Measurements from ENCODE around the gene TCN2.
A peak's percentile ranks its signal among the peaks of the same experiment; 100 is the strongest.
"Not testable (repeated sequence)": the region's sequence is repeated elsewhere in the genome, so short reads cannot be mapped to it uniquely, and the experiment has no call there.

TCN2 gene

DNA sequence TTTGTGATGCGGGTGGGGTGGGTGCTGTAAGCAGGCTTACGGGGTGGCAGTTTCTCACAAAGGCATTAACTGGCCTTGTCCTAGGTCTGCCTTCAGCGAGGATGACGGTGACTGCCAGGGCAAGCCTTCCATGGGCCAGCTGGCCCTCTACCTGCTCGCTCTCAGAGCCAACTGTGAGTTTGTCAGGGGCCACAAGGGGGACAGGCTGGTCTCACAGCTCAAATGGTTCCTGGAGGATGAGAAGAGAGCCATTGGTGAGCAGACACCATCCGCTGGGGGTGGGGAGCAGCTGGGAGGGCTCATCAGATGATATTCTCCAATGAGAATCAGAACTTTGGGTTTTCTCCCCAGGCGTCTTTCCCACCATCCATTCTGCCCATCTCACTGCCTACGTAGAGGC is 5.8 kb downstream of the TCN2 start:
- DNase-seq: no peak

DNA sequence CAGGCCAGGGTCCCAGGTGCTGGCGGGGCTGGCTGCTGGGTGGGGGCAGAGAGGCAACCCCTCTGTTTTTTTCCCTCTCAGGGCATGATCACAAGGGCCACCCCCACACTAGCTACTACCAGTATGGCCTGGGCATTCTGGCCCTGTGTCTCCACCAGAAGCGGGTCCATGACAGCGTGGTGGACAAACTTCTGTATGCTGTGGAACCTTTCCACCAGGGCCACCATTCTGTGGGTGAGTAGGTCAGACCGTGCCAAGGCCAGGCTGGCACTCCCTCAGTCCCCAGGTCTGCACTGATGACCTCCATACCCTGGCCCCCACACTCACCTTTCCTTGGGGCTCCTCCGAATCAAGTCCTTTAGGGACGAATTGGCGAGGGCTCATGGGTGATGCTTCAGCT is 7.3 kb downstream of the TCN2 start:
- DNase-seq: no peak

DNA sequence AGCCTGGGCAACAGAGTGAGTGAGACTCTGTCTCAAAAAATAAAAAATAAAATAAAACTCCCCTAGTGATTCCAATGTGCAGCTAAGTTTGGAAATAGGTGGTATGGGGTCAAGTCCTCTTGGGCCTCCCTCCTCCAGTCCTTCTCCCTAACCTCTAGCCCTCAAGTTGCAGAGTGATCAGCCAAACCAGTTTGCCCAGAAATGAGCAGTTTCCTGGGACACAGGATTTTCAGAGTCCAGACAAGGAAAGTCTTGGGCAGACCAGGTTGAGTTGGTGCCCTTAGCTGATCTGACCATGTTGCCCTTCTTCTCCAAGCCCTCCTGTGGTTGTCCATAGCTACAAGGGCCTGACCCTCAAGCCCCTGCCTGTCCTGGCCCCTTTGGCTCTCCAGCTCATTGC is 7.9 kb downstream of the TCN2 start:
- DNase-seq: no peak

DNA sequence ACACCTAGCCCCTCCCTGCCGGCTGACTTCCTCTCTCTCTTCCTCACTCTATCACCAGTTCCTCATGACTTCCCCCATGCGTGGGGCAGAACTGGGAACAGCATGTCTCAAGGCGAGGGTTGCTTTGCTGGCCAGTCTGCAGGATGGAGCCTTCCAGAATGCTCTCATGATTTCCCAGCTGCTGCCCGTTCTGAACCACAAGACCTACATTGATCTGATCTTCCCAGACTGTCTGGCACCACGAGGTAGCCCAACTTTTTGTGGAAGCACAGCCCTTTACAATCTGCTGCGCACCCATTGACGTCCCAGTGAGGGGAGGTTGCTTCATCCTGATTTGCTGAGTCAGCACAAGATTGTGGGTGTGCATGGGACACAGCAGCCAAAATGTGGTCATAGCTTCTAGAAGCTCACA is 8.6 kb downstream of the TCN2 start:
- no peak for DNase-seq

DNA sequence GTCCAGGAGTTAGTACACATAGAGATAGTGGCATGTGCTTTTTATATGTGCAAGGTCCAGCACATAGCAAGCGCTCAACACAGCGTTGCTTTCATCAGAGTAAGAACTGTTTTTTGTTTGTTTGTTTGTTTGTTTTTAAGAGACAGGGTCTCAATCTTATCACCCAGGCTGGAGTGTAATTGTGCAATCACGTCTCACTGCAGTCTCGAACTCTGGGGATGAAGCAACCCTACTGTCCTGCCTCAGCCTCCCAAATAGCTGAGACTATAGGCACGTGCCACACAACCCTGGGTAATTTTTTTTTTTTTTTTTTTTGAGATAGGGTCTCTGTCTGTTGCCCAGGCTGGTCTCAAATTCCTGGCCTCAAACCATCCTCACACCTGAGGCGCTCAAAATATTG is 10.8 kb downstream of the TCN2 start:
- DNase-seq: no peak

DNA sequence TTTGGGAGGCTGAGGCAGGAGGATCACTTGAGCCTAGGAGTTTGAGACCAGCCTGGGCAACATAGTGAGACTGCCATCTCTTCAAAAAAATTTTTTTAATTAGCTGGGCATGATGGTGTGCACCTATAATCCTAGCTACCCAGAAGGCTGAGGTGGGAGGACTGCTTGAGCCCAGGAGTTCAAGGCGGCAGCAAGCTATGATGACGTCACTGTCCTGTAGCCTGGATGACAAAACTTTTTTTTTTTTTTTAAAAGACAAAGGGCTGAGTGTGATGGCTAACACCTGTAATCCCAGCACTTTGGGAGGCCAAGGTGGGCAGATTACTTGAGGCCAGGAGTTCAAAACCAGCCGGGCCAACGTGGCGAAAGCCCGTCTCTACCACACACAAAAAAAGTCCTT is 12.9 kb downstream of the TCN2 start:
- not testable (repeated sequence) for DNase-seq

DNA sequence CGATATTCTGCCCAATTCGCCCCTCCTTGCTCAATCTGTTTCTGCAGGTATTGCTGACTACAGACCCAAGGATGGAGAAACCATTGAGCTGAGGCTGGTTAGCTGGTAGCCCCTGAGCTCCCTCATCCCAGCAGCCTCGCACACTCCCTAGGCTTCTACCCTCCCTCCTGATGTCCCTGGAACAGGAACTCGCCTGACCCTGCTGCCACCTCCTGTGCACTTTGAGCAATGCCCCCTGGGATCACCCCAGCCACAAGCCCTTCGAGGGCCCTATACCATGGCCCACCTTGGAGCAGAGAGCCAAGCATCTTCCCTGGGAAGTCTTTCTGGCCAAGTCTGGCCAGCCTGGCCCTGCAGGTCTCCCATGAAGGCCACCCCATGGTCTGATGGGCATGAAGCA is 19.4 kb downstream of the TCN2 start:
- DNase-seq: no peak

DNA sequence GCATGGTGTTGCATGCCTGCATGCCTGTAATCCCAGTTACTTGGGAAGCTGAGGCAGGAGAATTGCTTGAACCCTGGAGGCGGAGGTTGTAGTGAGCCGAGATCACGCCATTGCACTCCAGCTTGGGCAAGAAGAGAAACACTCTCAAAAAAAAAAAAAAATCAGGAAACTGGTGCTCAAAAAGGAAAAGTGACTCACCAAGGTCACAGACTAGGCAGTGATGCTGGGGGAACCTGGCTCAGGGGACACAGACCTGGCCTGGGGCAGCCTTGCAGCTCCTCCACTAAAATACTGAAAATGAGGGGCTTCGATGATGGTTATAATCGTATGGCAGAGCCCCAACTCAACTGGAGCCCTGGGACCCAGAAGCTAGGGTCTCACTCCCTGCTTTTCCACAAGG is 20.5 kb downstream of the TCN2 start:
- no peak for DNase-seq

DNA sequence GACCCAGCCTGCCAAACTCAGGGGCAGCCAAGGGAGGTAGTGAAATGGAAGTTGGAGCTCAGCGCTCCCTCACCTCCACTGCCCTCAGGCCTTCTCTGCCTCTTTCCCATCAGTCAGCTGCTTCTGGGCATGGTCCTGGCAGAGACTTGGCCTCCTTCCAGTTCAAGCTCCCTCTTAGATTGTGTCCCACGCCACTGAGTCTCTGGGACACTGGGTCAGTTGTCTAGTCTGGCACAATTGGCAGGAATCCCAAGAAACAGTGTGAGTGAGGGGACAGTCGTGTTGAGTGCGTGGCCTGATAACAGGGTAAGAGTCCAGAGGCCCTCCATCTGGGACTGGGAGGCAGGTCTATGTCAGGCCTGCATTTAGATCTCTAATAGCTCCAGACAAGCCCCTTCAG is 21.5 kb downstream of the TCN2 start:
- DNase-seq: no peak

DNA sequence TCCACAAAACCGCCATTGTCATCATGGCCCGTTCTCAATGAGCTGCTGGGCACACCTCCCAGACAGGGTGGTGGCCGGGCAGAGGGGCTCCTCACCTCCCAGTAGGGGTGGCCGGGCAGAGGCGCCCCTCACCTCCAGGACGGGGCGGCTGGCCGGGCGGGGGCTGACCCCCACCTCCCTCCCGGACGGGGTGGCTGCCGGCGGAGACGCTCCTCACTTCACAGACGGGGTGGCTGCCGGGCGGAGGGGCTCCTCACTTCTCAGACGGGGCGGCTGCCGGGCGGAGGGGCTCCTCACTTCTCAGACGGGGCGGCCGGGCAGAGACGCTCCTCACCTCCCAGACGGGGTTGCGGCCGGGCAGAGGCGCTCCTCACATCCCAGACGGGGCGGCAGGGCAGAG is 24.5 kb downstream of the TCN2 start:
- DNase-seq: not testable (repeated sequence)

DNA sequence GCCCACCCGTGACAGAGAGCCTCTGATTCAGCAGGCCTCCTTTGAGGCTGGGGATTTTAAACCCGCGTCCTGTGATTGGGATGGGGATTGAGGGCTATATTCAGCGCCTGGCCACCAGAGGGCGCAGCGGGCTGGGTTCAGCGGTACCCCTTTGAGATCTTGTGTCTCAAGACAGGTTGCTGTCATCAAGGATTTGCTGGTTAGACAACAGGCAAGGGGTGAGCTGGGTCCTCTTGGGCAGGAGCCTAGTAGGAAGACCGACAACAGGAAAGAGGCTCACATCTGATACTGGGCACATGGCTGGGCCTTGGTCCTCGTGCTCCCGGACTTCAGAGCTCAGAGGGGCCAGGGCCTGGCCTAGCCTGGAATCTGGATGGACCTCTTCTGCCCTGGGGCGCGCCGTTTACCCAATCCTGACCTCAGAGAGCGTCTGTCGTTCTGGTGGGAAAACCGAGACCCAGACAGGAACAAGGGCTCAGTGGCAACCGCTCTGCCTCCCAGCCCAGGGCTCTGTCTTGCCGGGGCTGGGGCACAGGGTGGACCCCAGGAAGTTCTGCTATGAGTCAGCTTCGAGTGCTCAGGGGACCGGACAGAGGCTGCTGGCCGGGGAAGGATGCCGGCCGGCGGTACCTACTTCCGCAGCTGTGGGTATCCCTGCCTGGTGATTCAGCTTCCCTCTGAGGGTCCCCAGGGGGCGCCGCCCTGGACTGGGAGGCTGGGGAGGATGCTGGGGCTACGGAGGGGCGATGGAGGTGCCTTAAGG is 27.7 kb downstream of the TCN2 start:
- DNase-seq: peak; percentile 80

DNA sequence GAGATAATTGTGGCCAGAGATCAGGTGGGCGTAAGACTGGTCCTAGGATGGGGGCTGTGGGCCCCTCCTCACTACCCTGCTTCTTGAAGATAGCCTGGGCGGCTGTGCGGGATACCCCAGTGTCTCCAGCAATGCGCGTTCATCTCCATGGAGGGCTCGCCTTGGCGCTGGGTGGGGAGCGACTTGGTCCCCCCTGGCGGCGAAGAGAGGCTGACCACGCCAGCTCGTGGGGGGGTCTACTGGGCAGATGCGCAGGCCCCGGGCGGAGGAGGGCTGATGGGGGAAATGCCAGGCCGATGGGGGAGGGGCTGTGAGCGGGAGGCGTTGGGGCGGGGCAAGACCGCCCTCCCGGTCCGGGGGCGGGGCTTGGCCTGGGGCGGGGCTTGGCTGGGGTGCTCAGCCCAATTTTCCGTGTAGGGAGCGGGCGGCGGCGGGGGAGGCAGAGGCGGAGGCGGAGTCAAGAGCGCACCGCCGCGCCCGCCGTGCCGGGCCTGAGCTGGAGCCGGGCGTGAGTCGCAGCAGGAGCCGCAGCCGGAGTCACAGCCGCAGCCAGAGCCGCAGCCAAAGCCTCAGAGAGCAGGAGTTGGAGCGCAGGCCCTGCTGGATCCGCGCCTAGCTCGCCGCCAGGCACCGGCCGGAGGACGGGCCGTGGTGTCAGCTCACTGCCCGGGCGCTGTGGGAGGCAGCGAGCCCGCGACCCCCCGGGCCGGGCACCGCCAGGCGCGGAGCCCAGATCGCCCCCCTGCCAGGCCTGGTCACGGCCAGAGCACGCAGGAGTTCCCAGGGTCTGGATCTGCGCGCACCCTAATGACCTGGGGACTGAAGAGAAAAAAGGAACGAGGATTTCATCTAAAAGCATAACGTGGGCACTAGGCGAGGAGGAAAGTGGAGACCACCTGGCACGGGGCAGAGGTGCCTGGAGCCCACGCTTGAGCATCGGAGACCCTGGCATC is 28.6 kb downstream of the TCN2 start, which contains the start of gene SLC35E4:
Gene SLC35E4, plus strand, starts transcription at position 509 of the 953 bp plus-strand sequence. CDS start 670 bp downstream, outside the sequence.
- DNase-seq: peak; percentile 84

DNA sequence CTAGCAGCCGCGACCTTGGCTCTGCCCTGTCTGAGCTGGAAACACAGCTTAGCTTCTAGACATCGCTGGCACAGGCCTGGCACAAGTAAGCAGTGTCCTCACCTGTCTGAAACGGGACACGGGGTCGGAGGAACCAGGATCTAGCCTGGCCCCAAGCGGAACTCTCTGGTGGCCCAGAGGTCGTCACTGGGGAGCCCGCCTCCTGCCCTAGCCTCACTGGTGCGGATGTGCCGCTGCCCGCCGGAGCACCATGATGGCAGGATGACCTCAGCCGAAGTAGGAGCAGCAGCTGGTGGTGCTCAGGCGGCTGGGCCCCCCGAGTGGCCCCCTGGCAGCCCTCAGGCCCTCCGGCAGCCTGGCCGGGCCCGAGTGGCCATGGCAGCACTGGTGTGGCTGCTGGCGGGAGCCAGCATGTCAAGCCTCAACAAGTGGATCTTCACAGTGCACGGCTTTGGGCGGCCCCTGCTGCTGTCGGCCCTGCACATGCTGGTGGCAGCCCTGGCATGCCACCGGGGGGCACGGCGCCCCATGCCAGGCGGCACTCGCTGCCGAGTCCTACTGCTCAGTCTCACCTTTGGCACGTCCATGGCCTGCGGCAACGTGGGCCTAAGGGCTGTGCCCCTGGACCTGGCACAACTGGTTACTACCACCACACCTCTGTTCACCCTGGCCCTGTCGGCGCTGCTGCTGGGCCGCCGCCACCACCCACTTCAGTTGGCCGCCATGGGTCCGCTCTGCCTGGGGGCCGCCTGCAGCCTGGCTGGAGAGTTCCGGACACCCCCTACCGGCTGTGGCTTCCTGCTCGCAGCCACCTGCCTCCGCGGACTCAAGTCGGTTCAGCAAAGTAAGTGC is 29.5 kb downstream of the TCN2 start:
- no peak for DNase-seq

DNA sequence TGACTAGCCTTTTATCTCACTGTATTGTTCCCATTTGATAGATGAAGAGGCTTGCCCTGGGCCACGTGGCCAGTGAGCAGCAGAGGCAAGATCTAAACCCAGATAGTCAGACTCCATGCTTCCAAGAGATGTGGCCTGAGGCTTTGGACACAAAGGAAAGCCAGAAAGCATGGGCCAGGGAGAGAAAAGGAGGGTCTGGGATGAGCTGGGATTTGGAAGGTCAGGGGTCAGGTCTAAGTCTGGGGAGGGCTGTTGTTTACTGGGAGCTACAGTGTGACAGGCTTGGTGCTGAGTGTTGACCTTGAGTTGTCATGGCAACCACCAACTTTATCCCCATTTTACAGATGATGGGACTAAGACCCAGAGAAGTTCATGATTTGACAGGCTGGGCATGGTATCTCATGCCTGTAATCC is 30.7 kb downstream of the TCN2 start:
- no peak for DNase-seq

DNA sequence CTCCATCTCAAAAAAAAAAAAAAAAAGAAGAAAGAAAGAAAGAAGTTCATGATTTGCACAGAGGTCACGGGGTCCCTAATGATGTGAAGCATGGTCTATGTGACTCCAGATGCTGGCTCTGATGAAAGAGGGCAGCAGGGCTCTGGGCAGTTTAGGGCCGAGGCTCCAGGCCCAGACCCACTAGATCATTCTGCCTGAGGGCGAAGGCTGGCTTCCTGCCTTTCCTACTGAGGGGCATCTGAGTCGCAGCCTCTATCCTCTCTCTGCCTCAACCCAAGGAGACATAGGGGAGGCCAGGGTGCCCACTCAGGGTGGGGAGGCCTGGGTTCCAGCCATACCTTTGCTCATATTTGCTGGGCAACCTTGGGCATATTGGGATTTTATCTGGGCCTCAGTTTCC is 33.4 kb downstream of the TCN2 start:
- DNase-seq: no peak

DNA sequence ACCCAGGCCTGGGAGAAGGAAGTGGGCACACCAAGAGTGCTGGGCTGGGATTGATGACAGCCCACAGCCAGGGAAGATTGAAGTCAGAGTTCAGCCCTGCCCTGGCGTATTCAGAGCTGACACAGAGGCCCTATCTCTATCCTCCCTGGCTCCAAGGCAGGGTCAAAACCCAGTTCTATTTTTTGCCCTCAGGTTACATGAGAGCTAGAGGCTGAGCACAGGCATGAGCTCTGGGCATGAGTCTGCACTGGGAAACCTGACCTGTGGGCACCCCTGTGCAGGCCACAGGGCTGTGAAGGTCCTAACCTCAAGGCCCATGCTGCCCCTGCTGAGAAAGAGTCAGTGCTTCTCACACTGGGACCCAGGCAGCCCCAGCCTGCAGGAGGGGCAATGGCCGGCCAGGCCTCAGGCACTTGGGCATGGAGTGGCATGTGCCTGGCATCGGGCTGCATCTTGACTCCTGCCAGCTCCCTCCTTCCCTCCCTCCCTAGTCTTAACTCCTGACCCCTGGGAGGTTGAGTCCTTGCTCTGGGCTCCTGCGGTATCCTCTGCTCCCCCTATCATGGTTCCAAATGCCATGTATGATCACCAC is 34.0 kb downstream of the TCN2 start:
- no peak for DNase-seq

DNA sequence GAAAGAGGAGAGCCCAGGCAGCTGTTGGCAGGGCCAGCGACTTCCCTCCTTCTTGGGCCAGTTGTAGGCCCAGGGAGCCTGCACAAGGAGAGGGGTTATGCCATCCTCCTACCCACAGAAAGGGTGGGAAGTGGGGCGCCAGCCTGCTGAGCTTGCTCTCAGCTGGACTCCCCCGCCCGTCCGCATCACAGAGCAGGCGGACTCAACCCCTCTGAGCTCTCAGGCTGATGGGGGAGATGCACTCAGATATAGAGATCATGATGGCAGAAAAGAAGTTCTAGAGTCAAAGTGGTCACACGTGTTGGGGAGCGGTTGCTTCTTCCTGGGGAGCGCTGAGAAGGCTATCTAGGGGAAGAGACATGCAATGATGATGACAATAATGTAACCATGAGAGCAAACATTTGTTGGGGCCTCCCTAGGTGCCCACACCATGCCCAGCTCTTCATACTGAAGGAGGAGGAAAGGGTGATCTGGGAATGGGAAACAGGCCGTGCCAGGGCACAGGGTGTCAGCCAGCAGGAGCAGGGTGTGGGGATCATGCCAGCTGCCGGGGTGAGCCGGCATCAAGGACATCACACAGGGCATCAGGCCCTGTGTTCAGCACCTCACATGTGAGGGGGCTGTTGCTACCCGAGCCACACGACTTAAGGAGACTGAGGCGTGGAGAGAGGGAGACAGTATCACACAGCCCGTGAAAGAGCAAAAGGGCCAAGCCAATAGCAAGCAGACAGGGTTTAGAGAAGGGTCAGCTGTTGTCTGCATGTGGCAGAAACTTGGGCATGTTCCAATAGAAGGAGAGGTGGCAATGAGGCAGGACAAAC is 36.3 kb downstream of the TCN2 start:
- DNase-seq: no peak

DNA sequence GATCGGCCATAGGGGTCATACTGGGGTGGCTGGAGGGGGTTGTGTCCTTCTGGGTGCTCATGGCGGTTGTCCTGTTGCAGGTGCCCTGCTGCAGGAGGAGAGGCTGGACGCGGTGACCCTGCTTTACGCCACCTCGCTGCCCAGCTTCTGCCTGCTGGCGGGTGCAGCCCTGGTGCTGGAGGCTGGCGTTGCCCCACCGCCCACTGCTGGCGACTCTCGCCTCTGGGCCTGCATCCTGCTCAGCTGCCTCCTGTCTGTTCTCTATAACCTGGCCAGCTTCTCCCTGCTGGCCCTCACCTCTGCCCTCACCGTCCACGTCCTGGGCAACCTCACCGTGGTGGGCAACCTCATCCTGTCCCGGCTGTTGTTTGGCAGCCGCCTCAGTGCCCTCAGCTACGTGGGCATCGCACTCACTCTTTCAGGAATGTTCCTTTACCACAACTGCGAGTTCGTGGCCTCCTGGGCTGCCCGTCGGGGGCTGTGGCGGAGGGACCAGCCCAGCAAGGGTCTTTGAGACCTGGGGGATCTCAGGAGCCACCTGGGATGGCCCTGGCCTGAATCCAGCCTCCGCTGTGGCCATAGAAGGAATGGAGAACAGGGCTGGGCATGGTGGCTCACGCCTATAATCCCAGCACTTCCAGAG is 39.7 kb downstream of the TCN2 start:
- DNase-seq: no peak

DNA sequence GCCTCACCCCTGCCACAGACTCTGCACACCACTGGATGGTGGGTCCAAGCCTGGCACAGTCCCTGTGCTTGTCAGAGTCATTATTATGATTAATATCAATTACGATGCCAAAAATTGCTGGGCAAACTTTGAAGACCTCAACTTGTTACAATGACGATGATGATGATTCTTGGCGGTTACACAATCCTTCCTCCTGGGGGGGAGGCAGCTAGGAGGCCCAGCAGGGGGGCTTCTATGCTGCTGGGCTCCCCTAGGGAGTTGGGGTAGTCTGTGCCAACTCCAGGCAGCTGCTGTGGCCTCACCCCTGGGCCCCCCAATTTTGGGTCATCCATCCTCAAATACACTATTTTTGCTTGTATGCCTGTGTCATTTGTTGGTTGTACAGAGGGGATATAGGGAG is 40.6 kb downstream of the TCN2 start:
- DNase-seq: no peak

DNA sequence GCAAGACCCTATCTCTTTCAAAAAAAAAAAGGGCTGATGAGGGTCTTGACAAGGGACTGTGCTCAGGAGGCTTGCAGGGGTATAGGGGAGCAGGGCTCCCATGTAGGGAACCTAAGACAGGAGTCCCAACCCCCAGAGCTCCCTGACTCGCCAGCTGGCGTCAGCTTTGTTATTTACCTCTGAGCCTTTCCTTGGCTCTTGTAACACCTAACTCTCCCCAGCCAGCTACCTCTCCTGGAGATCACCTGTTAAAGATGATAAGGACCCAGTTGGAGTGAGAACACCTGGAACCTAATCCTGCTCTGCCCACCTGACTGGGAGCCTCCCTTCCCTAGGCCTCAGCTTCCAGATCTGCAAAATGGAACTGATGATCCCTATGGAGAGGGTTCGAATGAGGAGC is 41.9 kb downstream of the TCN2 start:
- no peak for DNase-seq

DNA sequence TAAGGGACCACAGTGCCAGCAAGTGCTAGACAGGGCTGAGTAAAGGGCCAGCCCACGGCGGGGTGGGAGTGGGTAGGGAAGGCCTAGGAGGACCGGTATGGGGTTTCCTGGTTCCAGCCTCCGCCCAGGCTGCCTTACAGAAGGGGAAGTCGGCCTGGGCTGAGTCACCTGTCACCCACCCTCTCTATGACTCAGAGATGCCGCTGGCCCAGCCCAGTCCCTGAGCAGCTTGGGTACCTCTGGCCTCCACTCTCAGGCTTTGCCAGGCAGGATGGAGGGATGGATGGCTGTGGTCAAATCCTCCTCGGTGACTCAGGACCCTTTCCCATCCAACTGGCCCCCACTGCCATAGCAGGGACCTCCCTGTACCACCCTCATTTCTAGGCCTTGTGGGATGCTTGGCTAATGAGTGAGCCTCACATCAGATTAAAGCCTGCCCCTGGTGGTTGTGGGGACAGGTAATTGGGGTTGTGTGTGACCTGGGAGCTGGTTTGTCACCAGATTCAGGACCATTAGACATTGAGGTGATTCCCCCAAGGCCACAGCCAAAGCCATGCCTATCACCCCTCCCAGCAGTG is 42.5 kb downstream of the TCN2 start:
- no peak for DNase-seq
